HuH-7.5 (cell line): ENCODE measurements around the gene TNKS1BP1.
A peak's percentile ranks its signal among the peaks of the same experiment; 100 is the strongest.
"Not testable (repeated sequence)": the region's sequence is repeated elsewhere in the genome, so short reads cannot be mapped to it uniquely, and the experiment has no call there.

Experiments
- DNase-seq: peaks from one replicate; pipeline ENCODE4 v3.0.0; 2011; ENCODE audit warnings: low spot score

The TNKS1BP1 gene

DNA sequence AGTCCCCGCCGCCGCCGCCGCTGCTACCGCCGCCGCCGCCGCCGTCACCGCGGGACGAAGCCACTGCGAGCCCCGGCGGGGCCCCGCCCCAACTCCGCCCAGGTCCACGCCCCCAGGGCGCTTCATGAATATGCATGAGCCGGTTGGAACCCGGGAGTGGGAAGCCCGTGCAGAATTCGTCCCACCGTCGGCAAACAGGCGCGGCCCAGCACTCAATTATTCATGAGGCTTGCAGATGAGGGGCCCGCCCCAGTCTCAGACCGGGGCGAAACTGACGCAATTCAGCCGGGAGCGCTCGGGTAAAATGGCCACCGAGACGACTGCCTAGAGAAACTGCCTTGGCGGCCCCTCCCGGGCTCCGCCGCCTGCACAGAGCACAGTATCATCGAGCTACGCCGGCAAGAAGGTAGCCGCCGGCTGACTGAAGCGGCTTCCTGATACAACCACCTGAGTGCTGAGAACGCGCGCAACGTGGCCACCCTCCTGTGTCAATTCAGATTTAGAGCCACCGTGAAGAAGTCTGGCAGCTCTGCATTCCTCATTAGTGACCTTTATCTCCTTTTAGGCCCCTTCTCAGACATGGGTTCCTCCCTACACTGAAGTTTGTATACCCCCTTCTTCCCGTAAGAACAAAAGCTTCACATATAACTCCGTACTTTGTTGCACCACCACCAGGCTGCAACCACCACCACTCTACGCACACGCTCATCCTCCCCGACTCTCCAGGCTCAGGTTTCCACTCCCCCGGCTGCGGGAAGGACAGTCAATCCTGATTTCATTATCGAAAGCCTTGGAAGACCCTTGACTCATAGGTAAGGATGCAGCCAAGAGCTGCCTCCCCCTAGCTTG is at the start of gene TNKS1BP1:
Gene TNKS1BP1, minus strand, starts transcription at position 67 of the 849 bp plus-strand sequence. CDS start 3,067 bp downstream, outside the sequence.
- DNase-seq: peak; percentile 94

GRCh38 chr11:57373146-57373545 is 48.4 kb upstream of the TNKS1BP1 start:
- DNase-seq: no peak

- DNase-seq: no peak
Observed at GRCh38 chr11:57370941-57371340, 46.2 kb upstream of the TNKS1BP1 start.

DNA sequence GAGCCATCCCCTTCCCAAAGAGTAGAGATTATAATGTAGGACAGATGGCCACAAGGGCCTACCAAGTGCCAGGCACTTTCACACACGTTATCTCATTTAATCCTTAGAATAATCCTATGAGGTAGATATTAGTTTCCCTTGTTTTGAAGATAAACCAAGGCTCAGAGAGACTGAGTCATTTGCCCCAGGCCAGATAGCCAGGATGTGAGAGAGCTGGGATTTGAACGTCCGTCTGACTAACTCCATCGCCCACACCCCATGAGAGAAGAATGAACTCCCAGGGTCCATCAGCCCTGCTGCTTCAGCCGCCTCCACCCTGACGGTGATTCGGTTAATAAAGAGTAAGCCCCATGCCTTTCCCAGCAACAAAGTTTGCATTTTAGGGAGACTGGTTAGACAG is 45.5 kb upstream of the TNKS1BP1 start:
- DNase-seq: no peak

DNA sequence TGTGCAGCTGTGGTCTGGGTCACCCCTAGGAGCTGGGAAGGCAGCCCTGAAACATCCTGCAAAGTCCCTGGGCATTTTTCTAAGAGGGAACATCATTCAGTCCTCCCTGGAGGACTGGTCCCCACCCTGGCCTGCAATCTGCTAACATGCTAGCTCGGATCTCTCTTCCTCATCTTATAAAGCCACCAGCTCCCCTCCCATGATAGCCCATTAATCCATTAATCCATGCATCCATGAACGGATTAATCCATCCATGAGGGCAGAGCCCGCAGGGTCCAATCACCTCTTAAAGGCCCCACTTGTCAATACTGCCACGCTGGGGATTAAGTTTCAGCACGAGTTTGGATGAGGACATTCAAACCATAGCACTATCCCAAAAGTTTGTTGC is 44.1 kb upstream of the TNKS1BP1 start:
- DNase-seq: no peak

- DNase-seq: no peak
Observed at GRCh38 chr11:57368106-57368844, 43.5 kb upstream of the TNKS1BP1 start.

DNA sequence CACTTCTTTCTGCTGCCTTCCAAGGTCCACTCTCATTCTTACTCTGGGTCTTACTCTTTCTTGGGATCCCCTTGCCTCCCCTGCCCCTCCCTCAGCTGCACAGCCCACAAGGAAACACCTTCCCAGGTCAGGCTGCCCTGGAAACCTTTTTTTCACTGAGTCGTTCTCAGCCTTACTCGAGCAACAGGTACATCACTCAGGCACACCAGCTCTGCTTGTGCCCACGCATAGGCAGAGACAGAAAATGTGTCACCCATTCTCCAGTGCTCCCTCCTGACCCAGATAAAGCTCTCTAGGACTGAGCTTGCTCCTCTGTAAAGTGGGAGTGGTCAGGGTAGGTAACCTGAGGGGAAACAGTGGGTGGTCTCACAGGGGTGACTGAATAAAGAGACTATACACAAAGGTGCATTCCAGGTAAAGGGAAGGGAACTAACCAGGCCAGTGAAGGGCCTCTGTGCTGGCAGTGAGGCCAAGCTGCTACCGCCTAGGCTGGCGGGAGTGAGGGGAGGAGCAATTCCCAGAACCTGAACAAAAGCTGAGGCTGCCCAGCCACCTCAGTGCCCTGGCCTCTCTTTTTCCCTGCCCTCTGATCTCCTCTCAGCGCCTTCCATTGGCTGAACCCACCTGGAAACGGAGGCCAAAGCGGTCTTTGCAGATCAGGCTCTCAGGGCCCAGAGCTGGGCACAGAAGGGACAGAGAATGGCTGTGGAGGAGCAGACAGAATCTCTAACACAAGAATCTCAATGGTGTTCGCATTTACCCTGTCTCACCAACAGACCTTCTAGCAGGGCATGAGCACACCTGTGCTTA is 40.3 kb upstream of the TNKS1BP1 start:
- DNase-seq: no peak

- no peak for DNase-seq
Observed at GRCh38 chr11:57363131-57364080, 38.7 kb upstream of the TNKS1BP1 start.

GRCh38 chr11:57361926-57362325 is 37.2 kb upstream of the TNKS1BP1 start:
- no peak for DNase-seq

- not testable (repeated sequence) for DNase-seq
Observed at GRCh38 chr11:57361420-57361819, 36.7 kb upstream of the TNKS1BP1 start.

- no peak for DNase-seq
Observed at GRCh38 chr11:57360991-57361390, 36.2 kb upstream of the TNKS1BP1 start.

- no peak for DNase-seq
Observed at GRCh38 chr11:57359896-57360690, 35.3 kb upstream of the TNKS1BP1 start.

DNA sequence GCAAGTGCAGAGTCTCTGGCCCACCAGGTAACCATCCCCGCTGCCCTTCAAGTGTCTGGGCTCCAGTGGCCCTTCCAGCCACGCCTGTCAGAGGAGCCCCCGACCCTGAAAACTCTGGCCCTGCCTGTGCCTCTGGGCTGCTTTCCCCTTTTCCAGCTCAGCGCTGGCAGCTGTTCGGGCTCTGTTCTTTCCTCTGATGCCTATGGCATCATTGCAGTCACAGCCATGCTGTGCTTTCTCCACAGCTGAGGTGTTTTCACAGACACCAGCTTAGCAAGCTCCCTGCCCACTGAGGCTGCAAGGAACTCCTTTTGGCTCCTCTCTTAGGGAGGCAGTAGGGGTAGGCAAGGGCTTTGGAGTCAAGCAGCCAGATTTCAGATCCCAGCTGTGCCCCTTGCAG is 34.6 kb upstream of the TNKS1BP1 start:
- DNase-seq: no peak

- DNase-seq: no peak
Observed at GRCh38 chr11:57358991-57359390, 34.2 kb upstream of the TNKS1BP1 start.

DNA sequence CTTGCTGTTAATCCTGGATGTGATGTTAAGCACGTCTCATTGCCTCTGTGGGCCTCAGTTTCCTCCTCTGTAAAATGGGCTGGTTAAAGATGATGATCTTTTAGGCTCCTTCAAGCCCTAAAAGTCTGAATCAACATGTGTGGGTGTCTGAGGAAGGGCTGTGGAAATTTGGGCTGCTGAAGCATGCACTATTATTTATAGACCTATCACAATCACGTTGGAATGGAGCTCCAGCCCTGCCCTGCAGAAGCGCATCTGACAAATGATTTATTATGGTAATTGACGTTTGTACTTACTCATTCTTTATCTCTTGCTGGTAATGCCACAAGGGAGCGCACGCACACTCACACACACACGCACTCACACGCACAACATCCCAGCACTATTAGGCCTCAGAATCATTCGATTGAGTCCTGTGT is 33.8 kb upstream of the TNKS1BP1 start:
- DNase-seq: no peak

DNA sequence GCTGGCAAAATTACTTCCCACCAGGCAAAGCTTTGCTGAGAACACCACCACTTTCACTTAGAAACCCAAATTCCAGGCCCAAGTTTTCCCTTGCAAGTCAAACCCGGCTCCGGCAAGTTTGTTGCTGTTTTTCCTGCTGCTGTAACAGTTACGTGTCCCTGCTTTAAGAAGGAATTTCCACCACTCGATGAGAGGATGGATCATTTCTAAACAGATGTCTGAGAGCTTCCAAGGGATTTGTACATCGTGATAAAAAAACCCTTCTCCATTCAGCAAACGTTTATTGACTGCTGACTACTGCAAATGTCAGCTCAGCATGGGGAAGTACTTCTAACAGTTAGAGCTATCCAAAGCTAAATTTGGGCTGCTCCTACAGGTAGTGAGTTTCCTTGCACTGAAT is 33.1 kb upstream of the TNKS1BP1 start:
- no peak for DNase-seq

- no peak for DNase-seq
Observed at GRCh38 chr11:57357310-57357709, 32.6 kb upstream of the TNKS1BP1 start.

DNA sequence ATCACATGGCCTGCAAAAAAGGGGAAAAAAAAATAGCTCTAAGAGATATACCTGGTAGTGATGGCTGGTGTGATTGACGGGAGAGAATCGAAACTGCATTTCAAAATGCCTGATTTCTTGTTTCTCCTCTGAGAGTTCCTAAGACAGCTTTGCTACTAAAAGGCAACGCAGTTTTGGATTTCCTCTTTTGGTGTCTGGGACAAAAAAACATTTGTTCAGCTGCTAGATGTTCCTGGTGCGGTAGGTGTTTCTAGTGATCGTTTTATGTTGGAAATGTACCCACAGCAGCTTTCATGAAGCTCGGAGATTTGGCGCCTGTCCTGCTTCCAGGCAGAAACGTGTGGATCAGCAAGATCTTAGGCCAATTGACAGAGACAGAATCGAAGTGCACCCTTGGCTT is 31.5 kb upstream of the TNKS1BP1 start:
- no peak for DNase-seq

DNA sequence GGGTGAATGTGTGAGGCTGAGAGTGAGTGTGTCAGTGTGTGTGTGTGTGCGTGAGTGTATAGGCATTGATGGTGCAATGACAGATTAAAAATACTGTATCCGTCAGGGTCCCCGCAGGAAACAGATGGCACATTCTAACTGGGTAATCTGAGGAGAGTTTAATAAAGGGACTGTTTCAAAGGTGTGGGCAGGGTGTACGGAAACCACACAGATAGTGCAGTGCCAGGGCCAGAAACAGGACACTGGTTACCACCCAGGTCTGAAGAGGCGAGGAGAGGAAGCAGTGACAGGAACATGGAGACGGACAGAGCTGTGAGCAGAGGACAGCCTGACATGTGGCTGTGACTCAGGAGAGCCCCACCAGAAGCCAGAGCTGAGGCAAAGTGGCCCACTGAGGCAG is 29.9 kb upstream of the TNKS1BP1 start:
- DNase-seq: no peak

DNA sequence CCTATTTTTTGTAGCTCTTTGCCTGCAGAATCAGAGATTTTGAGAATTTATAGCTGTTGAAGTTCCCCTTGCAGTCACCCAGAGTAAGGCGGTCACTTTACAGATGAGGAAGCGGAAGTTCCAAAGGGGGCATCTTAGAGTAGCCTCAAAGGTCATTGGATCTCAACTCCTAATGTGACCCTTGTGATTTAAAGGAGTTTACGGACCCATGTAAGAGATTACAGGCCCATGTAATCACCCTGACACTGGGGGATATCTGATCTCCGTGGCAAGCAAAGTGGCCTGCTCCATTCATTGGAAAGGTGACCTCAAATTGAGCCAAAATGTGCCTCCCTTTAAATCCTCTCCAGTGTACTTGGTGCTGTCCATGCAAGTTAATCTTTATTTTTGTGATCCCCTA is 29.1 kb upstream of the TNKS1BP1 start:
- no peak for DNase-seq

DNA sequence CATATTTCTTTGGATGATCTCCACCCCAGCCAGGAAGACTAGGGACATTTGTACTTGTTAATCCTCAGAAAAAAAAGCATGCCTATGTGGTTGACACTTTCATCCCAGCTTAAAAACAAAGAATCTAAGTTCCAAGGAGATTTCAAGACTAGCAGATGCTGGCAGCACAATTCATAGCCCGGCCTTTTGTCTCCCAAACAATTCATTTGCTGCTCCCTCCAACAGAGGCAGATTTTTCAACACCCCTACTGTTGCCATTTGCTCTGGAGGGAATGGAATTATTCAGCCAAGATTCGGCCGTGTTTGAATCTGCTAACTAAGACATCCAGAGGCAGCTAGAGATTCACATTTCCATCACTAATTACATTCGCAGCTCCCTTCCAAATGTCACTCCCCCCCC is 28.7 kb upstream of the TNKS1BP1 start:
- no peak for DNase-seq
